Esophagus squamous epithelium (tissue), 4 donors: ENCODE results near the gene KRT34.

Experiments used
- POLR2A ChIP-seq, 4 donors: fragments of 450-650 bp; IDR thresholded peaks; one replicate each; pipeline ENCODE4 v1.6.1; 2017; ENCODE audit warnings: antibody characterized with exemption in 4 of 4, mild to moderate bottlenecking in 4 of 4, moderate library complexity in 3 of 4
- TF ChIP-seq, protein P1 (sequence below), 6 experiments: fragments of 450-650 bp in 4 of 6; fragments of 200-600 bp in 2 of 6; sonication (generic) in 2 of 6; IDR thresholded peaks; one replicate each; pipeline ENCODE4 v1.5.1; 2016 to 2019; ENCODE audit warnings: antibody characterized with exemption in 6 of 6, mild to moderate bottlenecking in 4 of 6, moderate library complexity in 4 of 6

DNA sequence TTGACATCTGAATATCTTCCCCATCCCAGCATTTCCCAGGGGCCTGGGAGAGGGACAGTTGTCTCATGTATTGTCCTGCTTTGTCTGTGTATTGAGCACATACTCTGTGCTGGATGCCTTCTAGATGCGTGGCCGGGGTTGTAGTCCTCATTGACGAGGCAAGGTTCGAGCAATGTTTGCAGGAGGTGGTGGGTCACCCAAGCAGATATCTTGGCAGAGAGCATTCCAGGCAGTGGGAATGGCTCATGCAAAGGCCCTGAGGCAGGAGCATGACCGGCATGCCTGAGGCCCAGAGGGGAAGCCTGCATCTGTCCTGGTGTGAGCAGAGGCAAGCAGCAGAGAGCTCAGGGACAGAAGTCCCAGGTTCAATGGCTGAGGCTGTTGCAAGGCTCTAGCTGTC, 49.0 kb downstream of the KRT34 start:
- TF ChIP-seq, protein P1, sequence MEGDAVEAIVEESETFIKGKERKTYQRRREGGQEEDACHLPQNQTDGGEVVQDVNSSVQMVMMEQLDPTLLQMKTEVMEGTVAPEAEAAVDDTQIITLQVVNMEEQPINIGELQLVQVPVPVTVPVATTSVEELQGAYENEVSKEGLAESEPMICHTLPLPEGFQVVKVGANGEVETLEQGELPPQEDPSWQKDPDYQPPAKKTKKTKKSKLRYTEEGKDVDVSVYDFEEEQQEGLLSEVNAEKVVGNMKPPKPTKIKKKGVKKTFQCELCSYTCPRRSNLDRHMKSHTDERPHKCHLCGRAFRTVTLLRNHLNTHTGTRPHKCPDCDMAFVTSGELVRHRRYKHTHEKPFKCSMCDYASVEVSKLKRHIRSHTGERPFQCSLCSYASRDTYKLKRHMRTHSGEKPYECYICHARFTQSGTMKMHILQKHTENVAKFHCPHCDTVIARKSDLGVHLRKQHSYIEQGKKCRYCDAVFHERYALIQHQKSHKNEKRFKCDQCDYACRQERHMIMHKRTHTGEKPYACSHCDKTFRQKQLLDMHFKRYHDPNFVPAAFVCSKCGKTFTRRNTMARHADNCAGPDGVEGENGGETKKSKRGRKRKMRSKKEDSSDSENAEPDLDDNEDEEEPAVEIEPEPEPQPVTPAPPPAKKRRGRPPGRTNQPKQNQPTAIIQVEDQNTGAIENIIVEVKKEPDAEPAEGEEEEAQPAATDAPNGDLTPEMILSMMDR (IDR thresholded peaks at IDR 0.05), result no peak
- no peak for TF ChIP-seq POLR2A (IDR thresholded peaks at IDR 0.05)
